Gastrocnemius medialis (tissue), 4 donors: ENCODE data around the gene GMPR2. TPM values are rescaled to one million over a fixed set of nuclear protein-coding genes. Genes with fewer than 3 reads are reported as not detected.

ENCODE experiments used
- ATAC-seq, 2 donors: fragments of 150-250 bp; one replicate each; pipeline ENCODE4 v1.9.1; 2016
- DNase-seq, 2 donors: peaks; one replicate each; pipeline ENCODE4 v3.0.0-alpha.2; 2019
- H3K27ac ChIP-seq, 4 donors: fragments of 200-600 bp; sonication (generic); 1 replicate in 1 of 4; 2 replicates in 3 of 4; pipeline ENCODE4 v1.5.1; 2016 to 2018; ENCODE audit warnings: mild to moderate bottlenecking in 2 of 4, moderate library complexity in 1 of 4
- H3K27me3 ChIP-seq, 3 donors: fragments of 200-600 bp; sonication (generic) in 2 of 3; 1 replicate in 1 of 3; 2 replicates in 2 of 3; pipeline versions ENCODE4 v1.5.1 to v1.6.0; 2016 to 2019; ENCODE audit warnings: mild to moderate bottlenecking in 1 of 3, moderate library complexity in 1 of 3
- H3K36me3 ChIP-seq, 2 donors: fragments of 200-600 bp; sonication (generic) in 1 of 2; one replicate each; pipeline ENCODE4 v1.5.1; 2017 to 2018
- H3K4me1 ChIP-seq, 2 donors: fragments of 200-600 bp; sonication (generic) in 1 of 2; one replicate each; pipeline ENCODE4 v1.5.1; 2016 to 2017; ENCODE audit warnings: mild to moderate bottlenecking in 2 of 2
- H3K4me3 ChIP-seq, 4 donors: fragments of 200-600 bp; sonication (generic) in 3 of 4; 1 replicate in 1 of 4; 2 replicates in 3 of 4; pipeline ENCODE4 v1.5.1; 2016 to 2019; ENCODE audit warnings: mild to moderate bottlenecking in 2 of 4
- H3K9me3 ChIP-seq, 3 donors: fragments of 200-600 bp; sonication (generic) in 2 of 3; 1 replicate in 1 of 3; 2 replicates in 2 of 3; pipeline ENCODE4 v1.5.1; 2016 to 2019
- CTCF ChIP-seq, 5 experiments: fragments of 450-650 bp in 3 of 5; fragments of 200-600 bp in 2 of 5; sonication (generic) in 2 of 5; IDR thresholded peaks in 4 of 5; conservative IDR thresholded peaks in 1 of 5; 1 replicate in 4 of 5; 2 replicates in 1 of 5; pipeline ENCODE4 v1.5.1; 2016 to 2019; ENCODE audit warnings: antibody characterized with exemption in 5 of 5, mild to moderate bottlenecking in 3 of 5, moderate library complexity in 3 of 5
- POLR2A ChIP-seq, 2 donors: fragments of 450-650 bp; IDR thresholded peaks; one replicate each; pipeline ENCODE4 v1.6.1; 2017; ENCODE audit warnings: antibody characterized with exemption in 2 of 2, mild to moderate bottlenecking in 2 of 2, moderate library complexity in 2 of 2
- in situ Hi-C, 4 donors: fragments of 200-750 bp; cut with MboI; loops; one replicate each; pipeline versions ENCODE4 v1.15.0 to v1.8.0; 2017; ENCODE audit warnings: low sequenced_read_pairs in 4 of 4
- intact Hi-C: fragments of 100-400 bp; cut with DNase I; formaldehyde crosslinking; loops from one replicate; pipeline ENCODE4 v1.15.1; 2023; ENCODE audit warnings: low total_unique reads
- total RNA-seq, 4 donors: library from RNA; depleted of rRNA; stranded (reverse); fragments of >200 nt; gene quantifications; one replicate each; pipeline versions ENCODE4 v1.1.0 to v1.2.3, GENCODE V29; 2016

Gene GMPR2
- total RNA-seq, 4 donors from 2014 or later = 15.4 to 44.8 (median 27.4) TPM

GRCh38 chr14:24277606-24278321, 45.0 kb downstream of the GMPR2 start:
- Histone ChIP-seq H3K36me3 (no peaks in the 10 kb centered on the region), H3K27me3 (no peaks in the 10 kb centered on the region), H3K4me1 (peaks cover 0 to 3% of the 10 kb centered on the region in 2 donors), H3K27ac (no peak overlapping the region), H3K4me3 (no peak overlapping the region), H3K9me3 (no peaks in the 10 kb centered on the region)
- no peak for DNase-seq
- in situ Hi-C loops = no loop called here
- TF ChIP-seq POLR2A (IDR thresholded peaks at IDR 0.05) (no peak), CTCF (IDR thresholded peaks at IDR 0.05 in 4 of 5, conservative IDR thresholded peaks at IDR 0.05 in 1 of 5) (no peak)
- ATAC-seq = no peak
- intact Hi-C loops = no loop called here

- no peak for DNase-seq
- Histone ChIP-seq H3K4me1 (peaks cover 0 to 3% of the 10 kb centered on the region in 2 donors), H3K27me3 (no peaks in the 10 kb centered on the region), H3K4me3 (no peak overlapping the region), H3K27ac (no peak overlapping the region), H3K36me3 (no peaks in the 10 kb centered on the region), H3K9me3 (no peaks in the 10 kb centered on the region)
- intact Hi-C loops (no loop called here), in situ Hi-C loops (no loop called here)
- no peak for TF ChIP-seq CTCF (IDR thresholded peaks at IDR 0.05 in 4 of 5, conservative IDR thresholded peaks at IDR 0.05 in 1 of 5)
- TF ChIP-seq POLR2A (IDR thresholded peaks at IDR 0.05) = no peak
- ATAC-seq = no peak
Measured at GRCh38 chr14:24278424-24278823, 45.7 kb downstream of the GMPR2 start.

GRCh38 chr14:24279301-24280186, 46.8 kb downstream of the GMPR2 start:
- H3K27ac ChIP-seq = no peak overlapping the region
- no peak for TF ChIP-seq CTCF (IDR thresholded peaks at IDR 0.05 in 4 of 5, conservative IDR thresholded peaks at IDR 0.05 in 1 of 5)
- TF ChIP-seq POLR2A (IDR thresholded peaks at IDR 0.05) = no peak
- intact Hi-C loops = no loop called here
- H3K4me3 ChIP-seq = no peak overlapping the region
- H3K9me3 ChIP-seq = no peaks in the 10 kb centered on the region
- no peaks in the 10 kb centered on the region for H3K36me3 ChIP-seq
- ATAC-seq (no peak), DNase-seq (no peak)
- no peaks in the 10 kb centered on the region for H3K4me1 ChIP-seq
- in situ Hi-C loops = no loop called here
- H3K27me3 ChIP-seq = no peaks in the 10 kb centered on the region

GRCh38 chr14:24280797-24281460, 48.2 kb downstream of the GMPR2 start:
- intact Hi-C loops = no loop called here
- Histone ChIP-seq H3K36me3 (no peaks in the 10 kb centered on the region), H3K4me1 (no peaks in the 10 kb centered on the region), H3K9me3 (no peaks in the 10 kb centered on the region), H3K27me3 (no peaks in the 10 kb centered on the region), H3K4me3 (no peak overlapping the region), H3K27ac (no peak overlapping the region)
- DNase-seq (no peak), ATAC-seq (no peak)
- TF ChIP-seq CTCF (IDR thresholded peaks at IDR 0.05 in 4 of 5, conservative IDR thresholded peaks at IDR 0.05 in 1 of 5) (no peak), POLR2A (IDR thresholded peaks at IDR 0.05) (no peak)
- in situ Hi-C loops = no loop called here
